ENCODE data around the gene TMEM178B.
"Not testable (repeated sequence)": the region's sequence is repeated elsewhere in the genome, so short reads cannot be mapped to it uniquely, and the experiment has no call there.

Gene TMEM178B

DNA sequence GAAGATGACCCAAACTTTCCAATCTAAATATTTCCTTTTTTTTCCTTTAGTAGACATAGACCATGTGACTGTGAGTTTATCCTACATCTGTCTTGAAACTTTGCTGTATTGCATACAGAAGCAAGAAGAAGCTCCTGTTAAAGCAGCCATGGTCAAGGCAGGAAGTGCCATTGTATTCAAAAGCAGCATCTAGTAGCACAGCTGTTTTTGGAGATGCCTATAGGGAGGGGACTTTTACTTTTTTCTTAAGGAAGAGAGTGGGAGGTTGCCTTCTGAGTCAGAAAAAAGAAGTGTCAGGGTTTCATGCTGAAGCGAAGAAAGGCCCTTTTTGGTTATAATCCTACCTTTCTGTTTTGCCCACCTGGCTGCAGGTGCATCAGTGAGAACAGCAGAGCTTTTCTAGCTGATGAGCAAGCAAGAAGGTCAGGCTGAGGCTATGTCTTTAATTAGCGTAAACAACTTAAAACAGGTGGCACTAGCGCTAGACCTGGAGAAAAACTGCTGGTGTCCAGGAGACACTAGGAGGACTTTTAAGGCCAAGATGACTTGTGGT, 243.2 kb downstream of the TMEM178B start:
- no peak overlapping the region for H3K9ac ChIP-seq (ENCODE audit: low read depth in 1 of 2, low read length in 2 of 2)

GRCh38 chr7:141320287-141320686, 246.4 kb downstream of the TMEM178B start:
- no peaks in the 10 kb centered on the region for H3K27me3 ChIP-seq (ENCODE audit: control insufficient read depth in 2 of 2, insufficient read depth in 2 of 2, low read length in 2 of 2)
- no peak overlapping the region for H3K4me3 ChIP-seq (ENCODE audit: low read length in 2 of 2)
- H3K9me3 ChIP-seq (ENCODE audit: control insufficient read depth in 2 of 2, low read length in 2 of 2), result no peaks in the 10 kb centered on the region
- no peak overlapping the region for H3K27ac ChIP-seq (ENCODE audit: low read depth in 2 of 2, low read length in 2 of 2)
- no peaks in the 10 kb centered on the region for H3K4me1 ChIP-seq (ENCODE audit: control insufficient read depth in 2 of 2, insufficient read depth in 2 of 2, low read length in 2 of 2)
- no peak overlapping the region for H3K9ac ChIP-seq (ENCODE audit: low read depth in 1 of 2, low read length in 2 of 2)
- no peaks in the 10 kb centered on the region for H3K36me3 ChIP-seq (ENCODE audit: control insufficient read depth in 2 of 2, insufficient read depth in 2 of 2, low read length in 2 of 2)

More for the DNA sequence above, 243.2 kb downstream of the TMEM178B start:
- Histone ChIP-seq H3K27me3 (ENCODE audit: control insufficient read depth in 2 of 2, insufficient read depth in 2 of 2, low read length in 2 of 2) (no peaks in the 10 kb centered on the region), H3K36me3 (ENCODE audit: control insufficient read depth in 2 of 2, insufficient read depth in 2 of 2, low read length in 2 of 2) (no peaks in the 10 kb centered on the region), H3K27ac (ENCODE audit: low read depth in 2 of 2, low read length in 2 of 2) (no peak overlapping the region), H3K9me3 (ENCODE audit: control insufficient read depth in 2 of 2, low read length in 2 of 2) (no peaks in the 10 kb centered on the region), H3K4me3 (ENCODE audit: low read length in 2 of 2) (no peak overlapping the region), H3K4me1 (ENCODE audit: control insufficient read depth in 2 of 2, insufficient read depth in 2 of 2, low read length in 2 of 2) (no peaks in the 10 kb centered on the region)

GRCh38 chr7:141322383-141322782, 248.5 kb downstream of the TMEM178B start:
- Histone ChIP-seq H3K9me3 (ENCODE audit: control insufficient read depth in 2 of 2, low read length in 2 of 2) (no peaks in the 10 kb centered on the region), H3K4me3 (ENCODE audit: low read length in 2 of 2) (no peak overlapping the region), H3K27ac (ENCODE audit: low read depth in 2 of 2, low read length in 2 of 2) (no peak overlapping the region), H3K4me1 (ENCODE audit: control insufficient read depth in 2 of 2, insufficient read depth in 2 of 2, low read length in 2 of 2) (no peaks in the 10 kb centered on the region), H3K27me3 (ENCODE audit: control insufficient read depth in 2 of 2, insufficient read depth in 2 of 2, low read length in 2 of 2) (no peaks in the 10 kb centered on the region), H3K9ac (ENCODE audit: low read depth in 1 of 2, low read length in 2 of 2) (no peak overlapping the region), H3K36me3 (ENCODE audit: control insufficient read depth in 2 of 2, insufficient read depth in 2 of 2, low read length in 2 of 2) (no peaks in the 10 kb centered on the region)

- Histone ChIP-seq H3K4me3 (ENCODE audit: low read length in 2 of 2) (no peak overlapping the region), H3K9ac (ENCODE audit: low read depth in 1 of 2, low read length in 2 of 2) (no peak overlapping the region), H3K27me3 (ENCODE audit: control insufficient read depth in 2 of 2, insufficient read depth in 2 of 2, low read length in 2 of 2) (no peaks in the 10 kb centered on the region), H3K9me3 (ENCODE audit: control insufficient read depth in 2 of 2, low read length in 2 of 2) (no peaks in the 10 kb centered on the region), H3K36me3 (ENCODE audit: control insufficient read depth in 2 of 2, insufficient read depth in 2 of 2, low read length in 2 of 2) (no peaks in the 10 kb centered on the region), H3K27ac (ENCODE audit: low read depth in 2 of 2, low read length in 2 of 2) (no peak overlapping the region), H3K4me1 (ENCODE audit: control insufficient read depth in 2 of 2, insufficient read depth in 2 of 2, low read length in 2 of 2) (no peaks in the 10 kb centered on the region)
Measured at GRCh38 chr7:141323826-141324225, 250.0 kb downstream of the TMEM178B start.

- no peaks in the 10 kb centered on the region for H3K9me3 ChIP-seq (ENCODE audit: control insufficient read depth in 2 of 2, low read length in 2 of 2)
- no peaks in the 10 kb centered on the region for H3K36me3 ChIP-seq (ENCODE audit: control insufficient read depth in 2 of 2, insufficient read depth in 2 of 2, low read length in 2 of 2)
- H3K4me1 ChIP-seq (ENCODE audit: control insufficient read depth in 2 of 2, insufficient read depth in 2 of 2, low read length in 2 of 2), result no peaks in the 10 kb centered on the region
- no peak overlapping the region for H3K9ac ChIP-seq (ENCODE audit: low read depth in 1 of 2, low read length in 2 of 2)
- H3K4me3 ChIP-seq (ENCODE audit: low read length in 2 of 2), result no peak overlapping the region
- no peaks in the 10 kb centered on the region for H3K27me3 ChIP-seq (ENCODE audit: control insufficient read depth in 2 of 2, insufficient read depth in 2 of 2, low read length in 2 of 2)
- no peak overlapping the region for H3K27ac ChIP-seq (ENCODE audit: low read depth in 2 of 2, low read length in 2 of 2)
Measured at GRCh38 chr7:141324870-141325269, 251.0 kb downstream of the TMEM178B start.

- no peaks in the 10 kb centered on the region for H3K27me3 ChIP-seq (ENCODE audit: control insufficient read depth in 2 of 2, insufficient read depth in 2 of 2, low read length in 2 of 2)
- H3K36me3 ChIP-seq (ENCODE audit: control insufficient read depth in 2 of 2, insufficient read depth in 2 of 2, low read length in 2 of 2), result no peaks in the 10 kb centered on the region
- no peak overlapping the region for H3K27ac ChIP-seq (ENCODE audit: low read depth in 2 of 2, low read length in 2 of 2)
- H3K9ac ChIP-seq (ENCODE audit: low read depth in 1 of 2, low read length in 2 of 2), result no peak overlapping the region
- H3K4me3 ChIP-seq (ENCODE audit: low read length in 2 of 2), result no peak overlapping the region
- no peaks in the 10 kb centered on the region for H3K4me1 ChIP-seq (ENCODE audit: control insufficient read depth in 2 of 2, insufficient read depth in 2 of 2, low read length in 2 of 2)
- no peaks in the 10 kb centered on the region for H3K9me3 ChIP-seq (ENCODE audit: control insufficient read depth in 2 of 2, low read length in 2 of 2)
Measured at GRCh38 chr7:141325275-141325674, 251.4 kb downstream of the TMEM178B start.

DNA sequence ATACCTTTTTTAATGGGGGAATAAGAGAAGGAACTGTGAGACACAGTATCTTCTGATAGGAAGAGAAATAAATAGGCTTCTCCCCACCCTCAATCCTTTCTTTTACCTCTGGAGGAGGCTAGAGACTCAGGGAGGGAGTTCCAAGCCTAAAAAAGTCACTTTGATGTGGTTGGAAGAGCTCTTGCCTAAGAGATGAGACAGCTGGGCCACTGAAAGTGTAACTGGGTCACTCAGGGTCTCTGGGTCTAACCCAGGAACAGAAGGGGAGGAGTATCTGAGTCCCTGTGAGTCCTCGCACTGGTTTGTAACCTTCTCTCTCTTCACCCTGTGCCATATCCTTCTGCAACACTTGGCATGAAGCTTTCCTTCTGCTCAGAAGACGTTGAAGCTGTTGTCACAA, 254.4 kb downstream of the TMEM178B start:
- H3K27ac ChIP-seq (ENCODE audit: low read depth in 2 of 2, low read length in 2 of 2), result no peak overlapping the region

DNA sequence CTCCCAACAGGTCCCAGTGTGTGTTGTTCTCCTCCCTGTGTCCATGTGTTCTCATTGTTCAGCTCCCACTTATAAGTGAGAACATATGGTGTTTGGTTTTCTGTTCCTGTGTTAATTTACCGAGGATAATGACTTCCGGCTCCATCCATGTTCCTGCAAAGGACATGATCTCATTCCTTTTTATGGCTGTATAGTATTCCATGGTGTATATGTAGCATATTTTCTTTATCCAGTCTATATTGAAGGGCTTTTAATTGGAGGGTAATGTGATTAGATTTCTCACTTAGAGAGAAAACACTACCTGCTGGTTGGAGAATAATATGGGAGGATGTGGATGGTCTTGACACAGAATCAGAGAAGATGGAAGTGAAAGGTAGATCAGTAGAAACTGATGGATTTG, 256.4 kb downstream of the TMEM178B start:
- H3K4me1 ChIP-seq (ENCODE audit: control insufficient read depth in 2 of 2, insufficient read depth in 2 of 2, low read length in 2 of 2); H3K4me3 ChIP-seq (ENCODE audit: low read length in 2 of 2); H3K9me3 ChIP-seq (ENCODE audit: control insufficient read depth in 2 of 2, low read length in 2 of 2); H3K36me3 ChIP-seq (ENCODE audit: control insufficient read depth in 2 of 2, insufficient read depth in 2 of 2, low read length in 2 of 2); H3K9ac ChIP-seq (ENCODE audit: low read depth in 1 of 2, low read length in 2 of 2); H3K27me3 ChIP-seq (ENCODE audit: control insufficient read depth in 2 of 2, insufficient read depth in 2 of 2, low read length in 2 of 2); H3K27ac ChIP-seq (ENCODE audit: low read depth in 2 of 2, low read length in 2 of 2): not testable (repeated sequence)

More for the DNA sequence above, 254.4 kb downstream of the TMEM178B start:
- Histone ChIP-seq H3K9me3 (ENCODE audit: control insufficient read depth in 2 of 2, low read length in 2 of 2) (no peaks in the 10 kb centered on the region), H3K36me3 (ENCODE audit: control insufficient read depth in 2 of 2, insufficient read depth in 2 of 2, low read length in 2 of 2) (no peaks in the 10 kb centered on the region), H3K4me3 (ENCODE audit: low read length in 2 of 2) (no peak overlapping the region), H3K9ac (ENCODE audit: low read depth in 1 of 2, low read length in 2 of 2) (no peak overlapping the region), H3K4me1 (ENCODE audit: control insufficient read depth in 2 of 2, insufficient read depth in 2 of 2, low read length in 2 of 2) (no peaks in the 10 kb centered on the region), H3K27me3 (ENCODE audit: control insufficient read depth in 2 of 2, insufficient read depth in 2 of 2, low read length in 2 of 2) (no peaks in the 10 kb centered on the region)

GRCh38 chr7:141333459-141333858, 259.6 kb downstream of the TMEM178B start:
- H3K9me3 ChIP-seq (ENCODE audit: control insufficient read depth in 2 of 2, low read length in 2 of 2), result no peaks in the 10 kb centered on the region
- no peak overlapping the region for H3K4me3 ChIP-seq (ENCODE audit: low read length in 2 of 2)
- no peak overlapping the region for H3K27ac ChIP-seq (ENCODE audit: low read depth in 2 of 2, low read length in 2 of 2)
- H3K27me3 ChIP-seq (ENCODE audit: control insufficient read depth in 2 of 2, insufficient read depth in 2 of 2, low read length in 2 of 2), result no peaks in the 10 kb centered on the region
- no peaks in the 10 kb centered on the region for H3K36me3 ChIP-seq (ENCODE audit: control insufficient read depth in 2 of 2, insufficient read depth in 2 of 2, low read length in 2 of 2)
- no peak overlapping the region for H3K9ac ChIP-seq (ENCODE audit: low read depth in 1 of 2, low read length in 2 of 2)
- H3K4me1 ChIP-seq (ENCODE audit: control insufficient read depth in 2 of 2, insufficient read depth in 2 of 2, low read length in 2 of 2), result no peaks in the 10 kb centered on the region

- H3K9ac ChIP-seq (ENCODE audit: low read depth in 1 of 2, low read length in 2 of 2), result no peak overlapping the region
- no peak overlapping the region for H3K4me3 ChIP-seq (ENCODE audit: low read length in 2 of 2)
- no peaks in the 10 kb centered on the region for H3K9me3 ChIP-seq (ENCODE audit: control insufficient read depth in 2 of 2, low read length in 2 of 2)
- H3K36me3 ChIP-seq (ENCODE audit: control insufficient read depth in 2 of 2, insufficient read depth in 2 of 2, low read length in 2 of 2), result no peaks in the 10 kb centered on the region
- no peaks in the 10 kb centered on the region for H3K4me1 ChIP-seq (ENCODE audit: control insufficient read depth in 2 of 2, insufficient read depth in 2 of 2, low read length in 2 of 2)
- H3K27me3 ChIP-seq (ENCODE audit: control insufficient read depth in 2 of 2, insufficient read depth in 2 of 2, low read length in 2 of 2), result no peaks in the 10 kb centered on the region
- H3K27ac ChIP-seq (ENCODE audit: low read depth in 2 of 2, low read length in 2 of 2), result no peak overlapping the region
Measured at GRCh38 chr7:141335164-141335563, 261.3 kb downstream of the TMEM178B start.

GRCh38 chr7:141339603-141340002, 265.7 kb downstream of the TMEM178B start:
- Histone ChIP-seq H3K4me1 (ENCODE audit: control insufficient read depth in 2 of 2, insufficient read depth in 2 of 2, low read length in 2 of 2) (no peaks in the 10 kb centered on the region), H3K9ac (ENCODE audit: low read depth in 1 of 2, low read length in 2 of 2) (no peak overlapping the region), H3K27me3 (ENCODE audit: control insufficient read depth in 2 of 2, insufficient read depth in 2 of 2, low read length in 2 of 2) (no peaks in the 10 kb centered on the region), H3K9me3 (ENCODE audit: control insufficient read depth in 2 of 2, low read length in 2 of 2) (no peaks in the 10 kb centered on the region), H3K27ac (ENCODE audit: low read depth in 2 of 2, low read length in 2 of 2) (no peak overlapping the region), H3K4me3 (ENCODE audit: low read length in 2 of 2) (no peak overlapping the region), H3K36me3 (ENCODE audit: control insufficient read depth in 2 of 2, insufficient read depth in 2 of 2, low read length in 2 of 2) (no peaks in the 10 kb centered on the region)

Data from mucosa of rectum (tissue), 2 donors.